Left kidney (tissue), 2 donors: ENCODE data around the gene CASP4. TPM values are rescaled to one million over a fixed set of nuclear protein-coding genes. Genes with fewer than 3 reads are reported as not detected.
A peak's percentile ranks its signal among the peaks of the same experiment; 100 is the strongest.
"Not testable (repeated sequence)": the region's sequence is repeated elsewhere in the genome, so short reads cannot be mapped to it uniquely, and the experiment has no call there.

Source experiments
- DNase-seq: peaks from one replicate; pipeline ENCODE4 v3.0.0-alpha.2; 2013
- polyA plus RNA-seq: library from polyadenylated mRNA; unstranded; fragments of 120-200 nt; gene quantifications from one replicate; pipeline ENCODE4 v1.2.1, GENCODE V29; 2013; ENCODE audit not compliant: insufficient read length

CASP4 gene
- polyA plus RNA-seq, 1 donor = 20.1 TPM

- no peak for DNase-seq
Observed at GRCh38 chr11:104962852-104963251, 5.5 kb downstream of the CASP4 start.

- DNase-seq = no peak
Observed at GRCh38 chr11:104957280-104957679, 11.1 kb downstream of the CASP4 start.

- no peak for DNase-seq
Observed at GRCh38 chr11:104956528-104956927, 11.8 kb downstream of the CASP4 start.

- DNase-seq = no peak
Observed at GRCh38 chr11:104946907-104947306, 21.5 kb downstream of the CASP4 start.

- DNase-seq = no peak
Observed at GRCh38 chr11:104944076-104944475, 24.3 kb downstream of the CASP4 start.

- no peak for DNase-seq
Observed at GRCh38 chr11:104943561-104943960, 24.8 kb downstream of the CASP4 start.

GRCh38 chr11:104934594-104934993 is 33.8 kb downstream of the CASP4 start:
- DNase-seq = no peak

- not testable (repeated sequence) for DNase-seq
Observed at GRCh38 chr11:104934073-104934472, 34.3 kb downstream of the CASP4 start.

GRCh38 chr11:104928811-104929210 is 39.6 kb downstream of the CASP4 start:
- DNase-seq = no peak

- no peak for DNase-seq
Observed at GRCh38 chr11:104926771-104927611, 41.4 kb downstream of the CASP4 start.

- DNase-seq = no peak
Observed at GRCh38 chr11:104925850-104926249, 42.5 kb downstream of the CASP4 start.

GRCh38 chr11:104918113-104918824 is 50.1 kb downstream of the CASP4 start:
- DNase-seq = no peak

GRCh38 chr11:104917271-104918112 is 50.9 kb downstream of the CASP4 start:
- DNase-seq = no peak

GRCh38 chr11:104916442-104916841 is 51.9 kb downstream of the CASP4 start:
- no peak for DNase-seq

- DNase-seq = no peak
Observed at GRCh38 chr11:104912102-104912501, 56.3 kb downstream of the CASP4 start.

GRCh38 chr11:104908186-104908531 is 60.2 kb downstream of the CASP4 start:
- no peak for DNase-seq

GRCh38 chr11:104907521-104908185 is 60.7 kb downstream of the CASP4 start:
- no peak for DNase-seq

- no peak for DNase-seq
Observed at GRCh38 chr11:104905271-104905670, 63.1 kb downstream of the CASP4 start.

GRCh38 chr11:104899226-104899625 is 69.1 kb downstream of the CASP4 start:
- DNase-seq = no peak

- DNase-seq = no peak
Observed at GRCh38 chr11:104898685-104899013, 69.7 kb downstream of the CASP4 start.

- DNase-seq = peak; percentile 10
Observed at GRCh38 chr11:104897891-104898684, 70.3 kb downstream of the CASP4 start, which contains the start of gene CASP12. TSS of gene CASP12 (minus strand) at chr11:104898460.
